ENCODE results near the gene FBXL3.

DNA sequence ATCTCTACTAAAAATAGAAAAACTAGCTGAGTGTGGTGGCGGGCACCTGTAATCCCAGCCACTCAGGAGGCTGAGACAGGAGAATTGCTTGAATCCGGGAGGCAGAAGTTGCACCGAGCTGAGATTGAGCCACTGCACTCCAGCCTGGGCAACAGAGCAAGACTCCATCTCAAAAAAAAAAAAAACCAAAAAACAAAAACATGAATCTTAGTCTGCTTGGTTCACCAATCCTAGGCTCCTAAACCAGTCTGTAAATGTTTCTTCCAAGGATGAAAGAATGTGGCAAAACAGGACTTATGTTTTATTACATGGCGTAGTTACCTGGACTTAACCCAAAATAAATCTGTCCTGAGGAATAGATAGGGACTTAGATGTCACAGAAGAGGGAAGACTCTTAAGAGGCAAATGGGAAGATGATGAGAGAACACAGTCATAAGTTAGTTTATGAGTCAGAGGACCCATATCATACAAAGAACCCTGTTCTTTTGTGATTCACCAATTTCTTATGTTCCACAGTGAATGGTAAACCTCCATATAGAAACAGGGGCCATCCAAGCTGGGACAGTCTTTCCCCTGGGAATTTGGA is 6.9 kb upstream of the FBXL3 start:
- TF ChIP-seq, protein P1, sequence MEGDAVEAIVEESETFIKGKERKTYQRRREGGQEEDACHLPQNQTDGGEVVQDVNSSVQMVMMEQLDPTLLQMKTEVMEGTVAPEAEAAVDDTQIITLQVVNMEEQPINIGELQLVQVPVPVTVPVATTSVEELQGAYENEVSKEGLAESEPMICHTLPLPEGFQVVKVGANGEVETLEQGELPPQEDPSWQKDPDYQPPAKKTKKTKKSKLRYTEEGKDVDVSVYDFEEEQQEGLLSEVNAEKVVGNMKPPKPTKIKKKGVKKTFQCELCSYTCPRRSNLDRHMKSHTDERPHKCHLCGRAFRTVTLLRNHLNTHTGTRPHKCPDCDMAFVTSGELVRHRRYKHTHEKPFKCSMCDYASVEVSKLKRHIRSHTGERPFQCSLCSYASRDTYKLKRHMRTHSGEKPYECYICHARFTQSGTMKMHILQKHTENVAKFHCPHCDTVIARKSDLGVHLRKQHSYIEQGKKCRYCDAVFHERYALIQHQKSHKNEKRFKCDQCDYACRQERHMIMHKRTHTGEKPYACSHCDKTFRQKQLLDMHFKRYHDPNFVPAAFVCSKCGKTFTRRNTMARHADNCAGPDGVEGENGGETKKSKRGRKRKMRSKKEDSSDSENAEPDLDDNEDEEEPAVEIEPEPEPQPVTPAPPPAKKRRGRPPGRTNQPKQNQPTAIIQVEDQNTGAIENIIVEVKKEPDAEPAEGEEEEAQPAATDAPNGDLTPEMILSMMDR (IDR thresholded peaks at IDR 0.05): no peak
- TF ChIP-seq CHD2 (IDR thresholded peaks at IDR 0.05; ENCODE audit: low read length, partially characterized antibody) (no peak), POLR2AphosphoS5 (IDR thresholded peaks at IDR 0.05; ENCODE audit: low read depth, low read length) (no peak), SMC3 (IDR thresholded peaks at IDR 0.05; ENCODE audit: low read depth, low read length) (no peak)
